Testis (tissue), 3 donors: Measurements from ENCODE around the gene BIVM. TPM values are rescaled to one million over a fixed set of nuclear protein-coding genes. Genes with fewer than 3 reads are reported as not detected.
A peak's percentile ranks its signal among the peaks of the same experiment; 100 is the strongest.

Experiments
- DNase-seq: peaks from one replicate; pipeline ENCODE4 v3.0.0-alpha.2; 2019
- H3K27ac ChIP-seq, 2 donors: fragments of 200-600 bp; sonication (generic); one replicate each; pipeline ENCODE4 v1.5.1; 2019
- H3K27me3 ChIP-seq: fragments of 200-600 bp; sonication (generic); one replicate; pipeline ENCODE4 v1.5.1; 2019
- H3K36me3 ChIP-seq: fragments of 200-600 bp; sonication (generic); one replicate; pipeline ENCODE4 v1.5.1; 2017; ENCODE audit warnings: low read depth; ENCODE audit errors: missing control alignments
- H3K4me1 ChIP-seq: fragments of 200-600 bp; sonication (generic); one replicate; pipeline ENCODE4 v1.5.1; 2019
- H3K4me3 ChIP-seq, 2 donors: fragments of 200-600 bp; sonication (generic); one replicate each; pipeline ENCODE4 v1.5.1; 2017 to 2019
- H3K9me3 ChIP-seq: fragments of 200-600 bp; sonication (generic); one replicate; pipeline ENCODE4 v1.5.1; 2017
- CTCF ChIP-seq, 3 experiments: fragments of 450-650 bp in 2 of 3; fragments of 200-600 bp in 1 of 3; sonication (generic) in 1 of 3; IDR thresholded peaks; one replicate each; pipeline ENCODE4 v1.5.1; 2016 to 2019; ENCODE audit warnings: antibody characterized with exemption in 3 of 3, mild to moderate bottlenecking in 2 of 3, moderate library complexity in 1 of 3
- POLR2A ChIP-seq: fragments of 450-650 bp; IDR thresholded peaks from one replicate; pipeline ENCODE4 v1.6.1; 2017; ENCODE audit warnings: antibody characterized with exemption, mild to moderate bottlenecking, moderate library complexity
- WGBS, 2 donors: methylation state at CpG; one replicate each; pipeline ENCODE4 v1.1.5; 2018; 5-methylcytosine and 5-hydroxymethylcytosine counted together
- intact Hi-C: fragments of 100-400 bp; cut with DNase I; formaldehyde crosslinking; loops from one replicate; pipeline ENCODE4 v1.15.1; 2023; ENCODE audit warnings: low total_unique reads
- polyA plus RNA-seq: library from polyadenylated mRNA; stranded (reverse); fragments of 350-450 nt; fragmentation: Illumina TruSeq; extraction: RNeasy Lipid Tissue Mini Kit (QIAGEN cat#74804); gene quantifications from one replicate; pipeline ENCODE4 v1.2.3, GENCODE V29; 2014; ENCODE audit warnings: low read depth, low replicate concordance; ENCODE audit not compliant: insufficient read depth
- total RNA-seq, 2 donors: library from RNA; depleted of rRNA; stranded (reverse); fragments of >200 nt; gene quantifications; one replicate each; pipeline ENCODE4 v1.2.3, GENCODE V29; 2016

BIVM gene
- total and polyA plus RNA-seq, 3 donors from 2014 or later, result 4.7 to 9.1 (median 8.4) TPM

GRCh38 chr13:102868366-102868936 is 69.5 kb downstream of the BIVM start:
- Histone ChIP-seq H3K4me1 (no peaks in the 10 kb centered on the region), H3K27me3 (no peaks in the 10 kb centered on the region), H3K4me3 (no peak overlapping the region), H3K27ac (no peak overlapping the region), H3K36me3 (no peaks in the 10 kb centered on the region), H3K9me3 (no peaks in the 10 kb centered on the region)
- WGBS, 2 donors, result 81 to 95% methylated on average over 5 of the region's 5 CpGs
- DNase-seq, result no peak
- intact Hi-C loops, result no loop called here
- TF ChIP-seq CTCF (IDR thresholded peaks at IDR 0.05), result no peak
- no peak for TF ChIP-seq POLR2A

GRCh38 chr13:102869948-102870676 is 71.2 kb downstream of the BIVM start:
- TF ChIP-seq CTCF (IDR thresholded peaks at IDR 0.05) (no peak), POLR2A (no peak)
- intact Hi-C loops, result no loop called here
- Histone ChIP-seq H3K4me1 (no peaks in the 10 kb centered on the region), H3K9me3 (no peaks in the 10 kb centered on the region), H3K27me3 (no peaks in the 10 kb centered on the region), H3K4me3 (no peak overlapping the region), H3K27ac (no peak overlapping the region), H3K36me3 (no peaks in the 10 kb centered on the region)
- 50 to 57% methylated on average over 5 of the region's 5 CpGs for WGBS, 2 donors
- no peak for DNase-seq

GRCh38 chr13:102870677-102871415 is 71.9 kb downstream of the BIVM start:
- Histone ChIP-seq H3K4me3 (no peak overlapping the region), H3K36me3 (no peaks in the 10 kb centered on the region), H3K4me1 (no peaks in the 10 kb centered on the region), H3K27ac (no peak overlapping the region), H3K9me3 (no peaks in the 10 kb centered on the region), H3K27me3 (no peaks in the 10 kb centered on the region)
- 44 to 49% methylated on average over 22 of the region's 22 CpGs for WGBS, 2 donors
- intact Hi-C loops, result no loop called here
- TF ChIP-seq CTCF (IDR thresholded peaks at IDR 0.05) (peak in 2 of 3 experiments; percentile 34 to 60), POLR2A (no peak)
- peak; percentile 70 for DNase-seq

- TF ChIP-seq POLR2A, result no peak
- no peak for TF ChIP-seq CTCF (IDR thresholded peaks at IDR 0.05)
- intact Hi-C loops, result no loop called here
- no peaks in the 10 kb centered on the region for H3K27me3 ChIP-seq
- H3K9me3 ChIP-seq, result no peaks in the 10 kb centered on the region
- H3K27ac ChIP-seq, result no peak overlapping the region
- 93 to 94% methylated on average over 7 of the region's 7 CpGs for WGBS, 2 donors
- no peak overlapping the region for H3K4me3 ChIP-seq
- no peaks in the 10 kb centered on the region for H3K36me3 ChIP-seq
- no peaks in the 10 kb centered on the region for H3K4me1 ChIP-seq
- DNase-seq, result no peak
Observed at GRCh38 chr13:102872131-102872530, 73.2 kb downstream of the BIVM start.
